Measurements from ENCODE around the gene AP2B1.
A peak's percentile ranks its signal among the peaks of the same experiment; 100 is the strongest.

AP2B1 gene

DNA sequence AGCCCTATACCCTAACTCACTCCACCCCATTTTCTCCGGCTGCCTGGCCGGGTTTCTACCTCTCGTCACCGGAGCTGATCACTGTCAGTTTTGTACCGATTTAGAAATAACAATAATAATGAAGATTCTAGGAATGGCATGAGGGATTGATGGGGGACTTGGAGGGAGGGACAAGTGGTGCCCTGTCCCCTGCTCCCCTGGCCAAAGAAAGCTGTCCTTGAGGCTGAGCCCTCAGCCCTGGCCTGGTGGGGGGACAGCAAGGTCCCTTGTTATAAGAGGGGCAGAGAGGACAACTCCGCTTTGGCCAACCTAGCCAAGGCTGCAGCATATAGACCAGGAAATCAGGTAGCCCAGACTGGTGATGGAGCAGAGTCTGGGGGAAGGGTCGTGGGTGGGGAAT, 155.4 kb downstream of the AP2B1 start:
- Histone ChIP-seq H3K27me3 (ENCODE audit: low read depth, low read length) (peaks cover 27% of the 10 kb centered on the region), H3K9me3 (ENCODE audit: control insufficient read depth in 1 of 2, low read length in 2 of 2) (no peaks in the 10 kb centered on the region), H3K4me3 (ENCODE audit: low read depth in 1 of 2, low read length in 2 of 2) (no peak overlapping the region), H3K27ac (ENCODE audit: low read length) (no peak overlapping the region), H3K4me1 (ENCODE audit: control insufficient read depth in 1 of 2, insufficient read depth in 2 of 2, low read length in 2 of 2) (peaks cover 2 to 10% of the 10 kb centered on the region in 2 donors), H3K36me3 (ENCODE audit: control insufficient read depth in 1 of 2, insufficient read depth in 2 of 2, low read length in 2 of 2) (no peaks in the 10 kb centered on the region)

DNA sequence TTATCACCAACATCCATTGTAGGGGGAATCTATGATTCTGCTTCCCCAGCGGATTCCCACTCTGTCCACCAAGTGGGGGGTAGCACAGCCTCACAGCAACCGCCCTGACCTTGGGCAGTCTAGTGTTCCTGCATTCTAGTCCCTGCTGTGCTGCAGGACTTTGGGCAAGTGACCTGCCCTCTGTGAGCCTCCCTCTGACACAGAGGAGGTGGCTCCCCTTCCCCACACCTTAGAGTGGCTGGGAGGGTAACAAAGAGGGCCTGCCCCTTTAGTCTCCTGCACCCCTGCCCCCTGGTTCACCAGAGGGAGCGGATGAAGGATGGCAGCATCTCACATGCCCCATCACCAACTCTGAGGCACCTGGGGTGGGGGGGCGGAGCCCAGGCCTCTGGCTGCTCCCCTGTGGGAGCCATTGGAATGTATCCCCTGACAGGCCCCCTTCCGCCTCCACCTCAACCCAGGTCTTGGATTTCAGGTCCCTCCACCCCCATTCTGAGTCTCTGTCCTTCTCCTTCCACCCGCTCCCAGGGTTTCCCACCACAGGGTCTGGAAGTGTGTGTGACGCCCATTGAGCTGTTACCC, 155.9 kb downstream of the AP2B1 start:
- H3K4me3 ChIP-seq (ENCODE audit: low read depth in 1 of 2, low read length in 2 of 2): no peak overlapping the region
- H3K9me3 ChIP-seq (ENCODE audit: control insufficient read depth in 1 of 2, low read length in 2 of 2): no peaks in the 10 kb centered on the region
- H3K27ac ChIP-seq (ENCODE audit: low read length): no peak overlapping the region
- no peaks in the 10 kb centered on the region for H3K36me3 ChIP-seq (ENCODE audit: control insufficient read depth in 1 of 2, insufficient read depth in 2 of 2, low read length in 2 of 2)
- peaks cover 2 to 10% of the 10 kb centered on the region in 2 donors for H3K4me1 ChIP-seq (ENCODE audit: control insufficient read depth in 1 of 2, insufficient read depth in 2 of 2, low read length in 2 of 2)
- peaks cover 27% of the 10 kb centered on the region for H3K27me3 ChIP-seq (ENCODE audit: low read depth, low read length)

DNA sequence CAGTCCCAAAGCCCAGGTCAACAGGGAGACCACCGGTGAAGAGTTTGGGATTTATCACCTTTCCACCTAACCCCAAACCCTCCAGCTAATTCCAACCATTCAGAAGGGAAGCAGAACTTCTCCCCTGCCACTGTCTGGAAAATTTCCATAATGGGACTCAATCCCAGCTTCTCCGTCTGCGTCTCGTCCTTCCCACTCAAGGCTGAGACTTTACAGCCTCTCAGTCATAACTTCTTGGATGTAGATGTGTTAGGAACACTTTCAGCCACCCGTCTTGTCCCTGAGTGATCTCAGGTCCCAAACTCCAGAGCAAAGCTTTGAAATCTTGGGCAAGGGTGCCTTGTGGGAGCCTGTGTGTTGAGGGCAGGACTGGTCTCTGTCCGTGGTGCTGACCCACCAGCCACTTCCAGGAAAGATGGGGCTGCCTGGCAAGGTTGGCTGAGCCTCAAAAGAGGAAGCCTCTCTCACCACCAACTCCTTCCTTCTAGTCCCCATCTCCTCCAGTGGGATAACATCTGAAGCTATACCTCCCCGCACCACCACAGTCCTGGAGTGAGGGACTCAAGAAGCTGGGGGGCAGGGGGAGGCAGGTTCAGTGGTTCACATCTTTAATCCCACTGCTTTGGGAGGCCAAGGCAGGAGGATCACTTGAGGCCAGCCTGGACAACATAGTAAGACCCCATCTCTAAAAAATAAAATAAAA, 156.7 kb downstream of the AP2B1 start:
- H3K4me1 ChIP-seq (ENCODE audit: control insufficient read depth in 1 of 2, insufficient read depth in 2 of 2, low read length in 2 of 2): peaks cover 2 to 10% of the 10 kb centered on the region in 2 donors
- H3K4me3 ChIP-seq (ENCODE audit: low read depth in 1 of 2, low read length in 2 of 2): no peak overlapping the region
- no peaks in the 10 kb centered on the region for H3K9me3 ChIP-seq (ENCODE audit: control insufficient read depth in 1 of 2, low read length in 2 of 2)
- H3K27ac ChIP-seq (ENCODE audit: low read length): no peak overlapping the region
- peaks cover 27% of the 10 kb centered on the region for H3K27me3 ChIP-seq (ENCODE audit: low read depth, low read length)
- H3K36me3 ChIP-seq (ENCODE audit: control insufficient read depth in 1 of 2, insufficient read depth in 2 of 2, low read length in 2 of 2): no peaks in the 10 kb centered on the region

DNA sequence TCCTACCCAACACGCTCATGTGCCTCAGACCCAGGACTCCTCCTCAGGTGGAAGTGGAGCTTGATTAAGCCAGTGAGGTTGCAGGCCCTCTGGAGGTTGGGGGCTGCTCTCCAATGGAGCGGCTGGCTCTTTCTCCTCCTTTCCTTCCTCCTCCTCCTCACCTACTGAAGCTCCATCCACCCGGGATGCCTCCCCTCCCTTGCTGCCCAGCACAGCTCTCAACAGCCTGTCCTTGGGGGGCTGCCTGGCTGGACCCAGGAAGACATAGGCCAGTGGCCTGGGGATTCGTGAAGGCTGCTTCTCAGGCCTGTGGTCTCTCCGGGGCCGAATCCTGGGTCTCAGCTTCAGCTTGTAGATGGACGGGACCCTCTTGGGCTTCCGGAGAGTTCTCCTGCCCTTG, 157.7 kb downstream of the AP2B1 start:
- Histone ChIP-seq H3K4me3 (ENCODE audit: low read depth in 1 of 2, low read length in 2 of 2) (no peak overlapping the region), H3K27me3 (ENCODE audit: low read depth, low read length) (peaks cover 38% of the 10 kb centered on the region)

DNA sequence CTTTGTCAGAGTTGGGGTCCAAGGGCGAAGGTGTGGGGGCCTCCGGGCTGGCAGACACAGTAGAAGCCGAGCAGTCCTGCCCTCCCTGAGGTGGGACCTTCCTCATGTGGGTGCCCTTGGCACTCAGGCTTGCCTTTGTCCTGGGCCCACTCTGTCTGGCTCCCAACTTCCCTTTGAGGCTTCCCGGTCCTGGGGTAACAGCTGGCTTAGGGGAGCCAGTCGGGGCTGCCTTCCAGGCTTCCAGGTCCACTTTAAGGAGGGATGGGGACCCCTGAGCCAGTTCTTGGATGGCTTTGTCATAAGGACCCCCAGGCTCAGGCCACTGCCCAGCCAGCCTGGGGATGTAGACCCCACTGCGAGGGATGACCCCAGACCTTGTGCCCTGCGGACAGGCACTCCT, 158.1 kb downstream of the AP2B1 start:
- no peaks in the 10 kb centered on the region for H3K9me3 ChIP-seq (ENCODE audit: control insufficient read depth in 1 of 2, low read length in 2 of 2)
- H3K27ac ChIP-seq (ENCODE audit: low read length): no peak overlapping the region
- peaks cover 37% of the 10 kb centered on the region for H3K27me3 ChIP-seq (ENCODE audit: low read depth, low read length)
- H3K4me3 ChIP-seq (ENCODE audit: low read depth in 1 of 2, low read length in 2 of 2): no peak overlapping the region
- H3K36me3 ChIP-seq (ENCODE audit: control insufficient read depth in 1 of 2, insufficient read depth in 2 of 2, low read length in 2 of 2): no peaks in the 10 kb centered on the region
- peaks cover 2 to 16% of the 10 kb centered on the region in 2 donors for H3K4me1 ChIP-seq (ENCODE audit: control insufficient read depth in 1 of 2, insufficient read depth in 2 of 2, low read length in 2 of 2)

More for the DNA sequence above, 157.7 kb downstream of the AP2B1 start:
- Histone ChIP-seq H3K36me3 (ENCODE audit: control insufficient read depth in 1 of 2, insufficient read depth in 2 of 2, low read length in 2 of 2) (no peaks in the 10 kb centered on the region), H3K9me3 (ENCODE audit: control insufficient read depth in 1 of 2, low read length in 2 of 2) (no peaks in the 10 kb centered on the region), H3K4me1 (ENCODE audit: control insufficient read depth in 1 of 2, insufficient read depth in 2 of 2, low read length in 2 of 2) (peaks cover 2 to 12% of the 10 kb centered on the region in 2 donors), H3K27ac (ENCODE audit: low read length) (no peak overlapping the region)

DNA sequence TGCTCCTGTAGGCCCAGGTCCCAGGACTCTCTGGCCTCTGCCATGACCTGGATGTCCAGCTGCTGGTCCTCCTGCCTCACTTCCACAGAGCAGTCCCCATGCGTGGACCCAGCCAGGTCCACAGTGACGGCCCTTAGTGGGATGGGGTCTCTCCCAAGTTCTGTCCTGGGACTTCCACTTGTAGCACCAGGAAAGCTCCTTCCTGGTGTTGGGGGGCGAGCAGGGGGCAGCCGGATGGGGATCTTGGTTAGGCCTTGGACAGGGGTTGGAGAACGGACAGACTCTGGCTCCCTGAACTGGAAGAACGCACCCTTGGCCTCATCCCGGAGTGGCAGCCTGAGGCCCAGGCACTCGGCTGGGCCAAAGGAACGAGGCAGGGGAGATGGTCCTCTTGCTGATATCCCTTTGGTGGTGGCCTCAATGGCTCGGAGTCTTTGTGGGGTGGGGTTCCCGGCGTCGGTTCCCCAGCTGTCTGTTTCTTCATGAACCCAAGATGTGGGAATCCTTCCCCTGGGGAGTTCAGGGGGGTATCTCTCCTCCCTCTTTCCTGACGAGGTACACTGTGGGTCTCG, 158.7 kb downstream of the AP2B1 start:
- Histone ChIP-seq H3K4me3 (ENCODE audit: low read depth in 1 of 2, low read length in 2 of 2) (no peak overlapping the region), H3K9me3 (ENCODE audit: control insufficient read depth in 1 of 2, low read length in 2 of 2) (no peaks in the 10 kb centered on the region), H3K27ac (ENCODE audit: low read length) (no peak overlapping the region), H3K36me3 (ENCODE audit: control insufficient read depth in 1 of 2, insufficient read depth in 2 of 2, low read length in 2 of 2) (no peaks in the 10 kb centered on the region), H3K27me3 (ENCODE audit: low read depth, low read length) (peaks cover 37% of the 10 kb centered on the region), H3K4me1 (ENCODE audit: control insufficient read depth in 1 of 2, insufficient read depth in 2 of 2, low read length in 2 of 2) (peaks cover 2 to 16% of the 10 kb centered on the region in 2 donors)

DNA sequence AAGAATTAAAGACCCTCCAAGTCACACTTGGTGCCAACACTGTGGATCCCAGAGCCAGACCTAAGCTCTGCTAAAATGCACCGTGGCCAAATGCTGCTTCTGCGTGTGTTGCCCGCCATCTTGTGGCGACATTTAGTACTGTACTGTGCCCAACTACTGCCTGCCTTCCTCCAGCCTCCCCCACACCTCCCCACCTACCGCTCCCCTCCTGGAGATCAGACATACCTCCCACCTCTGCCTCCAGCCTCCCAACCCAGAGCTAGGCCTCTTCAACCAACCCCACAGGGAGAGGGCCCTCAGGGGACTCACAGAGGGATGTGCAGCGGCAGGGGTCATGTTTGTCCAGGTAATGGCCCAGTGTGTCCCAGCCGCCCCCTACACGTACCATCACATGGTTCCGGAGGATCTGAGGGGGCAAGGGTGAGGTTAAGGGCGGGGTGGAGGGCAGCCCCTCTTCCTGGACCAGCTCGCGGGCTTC, 160.5 kb downstream of the AP2B1 start:
- Histone ChIP-seq H3K4me1 (ENCODE audit: control insufficient read depth in 1 of 2, insufficient read depth in 2 of 2, low read length in 2 of 2) (peaks cover 2 to 12% of the 10 kb centered on the region in 2 donors), H3K27me3 (ENCODE audit: low read depth, low read length) (peaks cover 26% of the 10 kb centered on the region), H3K4me3 (ENCODE audit: low read depth in 1 of 2, low read length in 2 of 2) (no peak overlapping the region), H3K27ac (ENCODE audit: low read length) (no peak overlapping the region), H3K9me3 (ENCODE audit: control insufficient read depth in 1 of 2, low read length in 2 of 2) (no peaks in the 10 kb centered on the region), H3K36me3 (ENCODE audit: control insufficient read depth in 1 of 2, insufficient read depth in 2 of 2, low read length in 2 of 2) (no peaks in the 10 kb centered on the region)

DNA sequence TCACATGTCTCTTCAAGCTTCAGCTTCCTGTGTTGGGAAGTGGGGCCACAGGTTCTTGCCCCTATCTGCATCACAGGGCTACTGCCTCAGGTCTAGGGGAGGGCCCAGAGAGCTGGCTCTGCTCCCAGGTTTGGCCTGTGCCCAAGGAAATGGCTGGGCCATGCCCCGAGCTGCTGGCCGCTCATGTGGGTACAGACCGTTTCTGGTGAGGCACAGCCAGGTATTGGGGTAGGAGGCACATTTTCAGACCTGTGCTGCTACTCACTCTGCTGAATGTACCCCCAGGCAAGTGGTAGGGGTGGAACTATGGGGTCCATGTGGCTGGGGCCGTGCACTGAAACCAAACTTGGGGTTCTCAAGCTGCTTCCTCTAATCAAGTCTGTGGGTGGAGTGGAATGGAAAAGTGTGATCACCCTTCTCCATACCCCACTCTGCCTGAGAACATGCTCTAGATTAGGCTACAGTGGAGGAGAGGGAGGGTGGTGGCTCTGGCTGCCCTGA, 161.3 kb downstream of the AP2B1 start:
- peaks cover 2 to 21% of the 10 kb centered on the region in 2 donors for H3K4me1 ChIP-seq (ENCODE audit: control insufficient read depth in 1 of 2, insufficient read depth in 2 of 2, low read length in 2 of 2)
- no peak overlapping the region for H3K27ac ChIP-seq (ENCODE audit: low read length)
- no peaks in the 10 kb centered on the region for H3K9me3 ChIP-seq (ENCODE audit: control insufficient read depth in 1 of 2, low read length in 2 of 2)
- no peak overlapping the region for H3K4me3 ChIP-seq (ENCODE audit: low read depth in 1 of 2, low read length in 2 of 2)
- peaks cover 20% of the 10 kb centered on the region for H3K27me3 ChIP-seq (ENCODE audit: low read depth, low read length)
- H3K36me3 ChIP-seq (ENCODE audit: control insufficient read depth in 1 of 2, insufficient read depth in 2 of 2, low read length in 2 of 2): no peaks in the 10 kb centered on the region

DNA sequence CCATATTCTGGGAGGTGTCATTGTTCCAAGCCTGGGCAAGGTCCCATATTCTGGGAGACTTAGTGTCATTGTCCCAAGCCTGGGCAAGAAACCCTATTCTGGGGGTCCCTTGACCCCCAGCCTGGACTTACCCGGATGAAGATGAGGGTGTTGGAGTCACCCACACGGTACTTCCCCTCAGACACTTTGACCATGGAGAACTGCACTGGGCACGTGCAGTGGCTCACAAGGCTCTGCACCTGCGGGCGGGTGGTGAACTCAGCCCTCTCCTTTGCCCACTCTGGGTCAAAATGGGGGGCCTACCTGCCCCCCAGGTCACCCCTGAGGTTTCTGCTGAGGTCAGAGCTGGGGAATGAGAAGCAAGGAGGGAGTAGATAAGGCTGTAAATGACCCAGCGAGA, 161.9 kb downstream of the AP2B1 start:
- H3K4me1 ChIP-seq (ENCODE audit: control insufficient read depth in 1 of 2, insufficient read depth in 2 of 2, low read length in 2 of 2): peaks cover 0 to 21% of the 10 kb centered on the region in 2 donors
- H3K4me3 ChIP-seq (ENCODE audit: low read depth in 1 of 2, low read length in 2 of 2): no peak overlapping the region
- no peaks in the 10 kb centered on the region for H3K9me3 ChIP-seq (ENCODE audit: control insufficient read depth in 1 of 2, low read length in 2 of 2)
- no peak overlapping the region for H3K27ac ChIP-seq (ENCODE audit: low read length)
- H3K36me3 ChIP-seq (ENCODE audit: control insufficient read depth in 1 of 2, insufficient read depth in 2 of 2, low read length in 2 of 2): no peaks in the 10 kb centered on the region
- peaks cover 20% of the 10 kb centered on the region for H3K27me3 ChIP-seq (ENCODE audit: low read depth, low read length)

DNA sequence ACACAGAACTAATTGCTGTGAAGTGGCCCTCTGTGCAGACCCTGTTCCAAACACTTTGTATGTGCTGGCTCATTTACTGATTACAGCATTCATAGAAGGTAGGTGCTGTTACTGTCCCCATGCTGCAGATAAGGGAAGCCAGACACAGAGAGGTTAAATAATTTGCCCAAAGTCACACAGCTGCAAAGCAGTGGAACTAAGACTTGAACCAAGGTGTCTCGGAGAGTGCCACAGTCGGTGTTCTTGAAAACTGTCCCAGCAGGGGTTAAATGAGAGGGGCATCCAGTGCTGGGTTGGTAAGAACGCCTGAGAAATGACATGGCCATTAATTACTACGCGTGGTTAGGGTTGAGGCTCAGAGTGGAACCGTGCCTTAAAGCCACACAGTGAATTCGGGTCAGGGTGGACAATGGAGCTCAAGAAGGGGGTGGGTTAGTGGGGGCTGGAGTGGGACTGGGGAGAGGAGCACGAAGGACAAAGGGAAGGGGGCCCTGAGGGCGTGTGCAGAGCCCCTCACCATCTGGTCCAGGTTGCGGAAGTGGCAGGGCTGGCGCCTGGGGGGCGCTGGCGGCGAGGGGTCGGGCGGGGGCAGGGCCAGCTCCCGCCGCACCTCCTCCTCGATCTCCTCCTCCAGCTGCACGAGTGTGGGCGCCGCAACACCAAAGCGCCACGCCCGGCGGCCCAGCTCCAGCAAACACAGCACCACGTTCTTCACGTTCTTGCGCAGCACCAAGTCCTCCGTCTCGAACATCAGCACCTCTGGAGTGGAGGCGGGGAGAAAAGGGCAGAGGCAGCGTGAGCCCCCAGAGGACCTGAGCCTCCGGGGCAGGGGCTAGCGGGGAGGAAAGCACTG, 162.7 kb downstream of the AP2B1 start:
- peak overlapping the region in 1 of 2 donors; percentile 35 for H3K4me3 ChIP-seq (ENCODE audit: low read depth in 1 of 2, low read length in 2 of 2)

More for the DNA sequence above, 162.7 kb downstream of the AP2B1 start:
- Histone ChIP-seq H3K36me3 (ENCODE audit: control insufficient read depth in 1 of 2, insufficient read depth in 2 of 2, low read length in 2 of 2) (no peaks in the 10 kb centered on the region), H3K27me3 (ENCODE audit: low read depth, low read length) (peaks cover 20% of the 10 kb centered on the region), H3K9me3 (ENCODE audit: control insufficient read depth in 1 of 2, low read length in 2 of 2) (no peaks in the 10 kb centered on the region), H3K4me1 (ENCODE audit: control insufficient read depth in 1 of 2, insufficient read depth in 2 of 2, low read length in 2 of 2) (peaks cover 0 to 21% of the 10 kb centered on the region in 2 donors), H3K27ac (ENCODE audit: low read length) (no peak overlapping the region)

Measured in muscle layer of duodenum (tissue), 2 donors.